SH-SY5Y (cell line): ENCODE results near the gene FUNDC2.

Experiments
- GATA2 ChIP-seq: IDR thresholded peaks from 2 replicates; pipeline ENCODE4 v1.6.1; 2011; ENCODE audit warnings: mild to moderate bottlenecking, low read depth, low read length
- GATA3 ChIP-seq: IDR thresholded peaks from 2 replicates; pipeline ENCODE4 v1.6.1; 2011; ENCODE audit warnings: low read depth, mild to moderate bottlenecking, low read length, moderate library complexity

DNA sequence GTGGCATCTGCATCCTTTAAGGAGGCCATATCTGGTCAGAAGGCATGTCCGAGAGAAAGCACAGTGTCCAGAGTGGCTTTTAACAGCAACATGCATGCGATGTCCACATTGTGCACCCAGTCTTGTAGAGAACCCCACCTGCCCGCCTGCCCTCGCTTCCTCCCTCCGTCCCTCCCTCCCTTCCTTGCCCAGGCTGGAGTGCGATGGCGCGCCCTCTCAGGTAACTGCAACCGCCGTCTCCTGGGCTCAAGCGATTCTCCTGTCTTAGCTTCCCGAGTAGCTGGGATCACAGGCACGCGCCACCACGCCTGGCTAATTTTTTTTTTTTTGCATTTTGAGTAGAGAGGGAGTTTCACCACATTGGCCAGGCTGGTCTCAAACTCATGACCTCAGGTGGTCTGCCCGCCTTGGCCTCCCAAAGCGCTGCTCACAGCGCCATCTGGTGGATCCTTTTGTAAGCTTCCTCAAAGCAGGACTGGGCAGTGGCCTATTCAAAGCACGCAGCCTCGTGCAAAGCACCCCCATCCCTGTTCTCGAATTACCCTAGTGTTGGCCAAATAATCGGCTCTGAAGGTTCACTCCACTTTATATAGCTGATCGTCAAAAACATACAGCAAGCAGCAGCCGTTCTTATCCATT, 59.7 kb downstream of the FUNDC2 start:
- TF ChIP-seq GATA2 (no peak), GATA3 (no peak)
